Keratinocyte (primary cell): ENCODE data around the gene TRAPPC2L. TPM values are rescaled to one million over a fixed set of nuclear protein-coding genes. Genes with fewer than 3 reads are reported as not detected.

ENCODE experiments used
- DNase-seq: peaks from one replicate; pipeline ENCODE4 v3.0.0-alpha.2; 2011; ENCODE audit warnings: low read depth, missing footprints, low spot score
- FAIRE-seq: peaks from 2 replicates; lab custom pipeline; 2011; peaks lifted over from hg19 to GRCh38; lab: Jason Lieb, UNC
- H2AFZ ChIP-seq: 2 replicates; pipeline ENCODE4 v1.6.0; 2012; ENCODE audit warnings: low read length, control low read depth, inconsistent platforms; ENCODE audit not compliant: control insufficient read depth
- H3K27ac ChIP-seq: 2 replicates; pipeline ENCODE4 v1.5.1; 2011; ENCODE audit warnings: low read length; ENCODE audit not compliant: control insufficient read depth, insufficient read depth
- H3K27me3 ChIP-seq: 3 replicates; pipeline ENCODE4 v1.6.0; 2011; ENCODE audit warnings: low read length; ENCODE audit not compliant: control insufficient read depth, insufficient read depth; ENCODE audit errors: extremely low read depth
- H3K36me3 ChIP-seq, 2 experiments: 2 replicates in 1 of 2; 3 replicates in 1 of 2; pipeline ENCODE4 v1.5.1; 2011; ENCODE audit warnings: low read length in 2 of 2, mild to moderate bottlenecking in 1 of 2; ENCODE audit not compliant: control insufficient read depth in 2 of 2, insufficient read depth in 2 of 2; ENCODE audit errors: extremely low read depth in 1 of 2
- H3K4me1 ChIP-seq: 3 replicates; pipeline ENCODE4 v1.5.1; 2011; ENCODE audit warnings: low read length; ENCODE audit not compliant: control insufficient read depth, insufficient read depth; ENCODE audit errors: extremely low read depth
- H3K4me2 ChIP-seq: 3 replicates; pipeline ENCODE4 v1.6.0; 2011; ENCODE audit warnings: low read depth, low read length; ENCODE audit not compliant: control insufficient read depth, insufficient read depth; ENCODE audit errors: extremely low read depth
- H3K4me3 ChIP-seq, 3 experiments: fragments of 200-600 bp in 1 of 3; sonication (generic) in 1 of 3; 2 replicates in 2 of 3; 3 replicates in 1 of 3; pipeline ENCODE4 v1.5.1; 2011 to 2016; ENCODE audit warnings: low read length in 3 of 3, mild to moderate bottlenecking in 3 of 3, control low read depth in 2 of 3, inconsistent platforms in 1 of 3, low read depth in 1 of 3, mixed read lengths in 1 of 3, mixed run types in 1 of 3, moderate library complexity in 1 of 3; ENCODE audit not compliant: control insufficient read depth in 2 of 3, insufficient read depth in 2 of 3; ENCODE audit errors: extremely low read depth in 1 of 3
- H3K79me2 ChIP-seq: 2 replicates; pipeline ENCODE4 v1.6.0; 2012; ENCODE audit warnings: low read length; ENCODE audit not compliant: control insufficient read depth, insufficient read depth
- H3K9ac ChIP-seq: 3 replicates; pipeline ENCODE4 v1.6.0; 2011; ENCODE audit warnings: low read length; ENCODE audit not compliant: control insufficient read depth, insufficient read depth; ENCODE audit errors: extremely low read depth
- H3K9me1 ChIP-seq: 3 replicates; pipeline ENCODE4 v1.6.0; 2011; ENCODE audit warnings: low read length; ENCODE audit not compliant: control insufficient read depth, insufficient read depth; ENCODE audit errors: extremely low read depth
- H3K9me3 ChIP-seq: 2 replicates; pipeline ENCODE4 v1.5.1; 2012; ENCODE audit warnings: low read depth, low read length; ENCODE audit not compliant: control insufficient read depth
- H4K20me1 ChIP-seq: 3 replicates; pipeline ENCODE4 v1.6.0; 2011; ENCODE audit warnings: low read length; ENCODE audit not compliant: control insufficient read depth, insufficient read depth; ENCODE audit errors: extremely low read depth
- EZH2 ChIP-seq: IDR thresholded peaks from one replicate; pipeline ENCODE4 v1.6.1; 2012; ENCODE audit warnings: inconsistent platforms, mild to moderate bottlenecking, low read length, moderate library complexity
- dilution Hi-C: fragments of 300-500 bp; cut with MboI; formaldehyde crosslinking; loops from one replicate; pipeline ENCODE4 v1.7.0; 2020; ENCODE audit warnings: low sequenced_read_pairs; ENCODE audit not compliant: extremely low pct_ligation_motif_present
- polyA plus RNA-seq, 5 experiments: library from polyadenylated mRNA; depleted of rRNA in 3 of 5; stranded (reverse) in 3 of 5; stranded (forward) in 1 of 5; unstranded in 1 of 5; fragments of >200 nt; gene quantifications; 1 replicate in 1 of 5; 2 replicates in 3 of 5; 3 replicates in 1 of 5; pipeline versions ENCODE4 v1.2.1 to v1.2.3, GENCODE V29; 2011 to 2012; ENCODE audit warnings: missing spikeins in 2 of 5, low read depth in 1 of 5, low replicate concordance in 1 of 5
- TF ChIP-seq, protein P1 (sequence below), 3 experiments: IDR thresholded peaks in 1 of 3; conservative IDR thresholded peaks in 1 of 3; optimal IDR thresholded peaks in 1 of 3; 2 replicates in 2 of 3; 3 replicates in 1 of 3; pipeline versions ENCODE3 to v1.5.1; 2011; ENCODE audit warnings: low read length in 3 of 3, mild to moderate bottlenecking in 3 of 3, moderate library complexity in 2 of 3, control low read depth in 1 of 3, inconsistent platforms in 1 of 3; ENCODE audit not compliant: insufficient read depth in 2 of 3; ENCODE audit errors: extremely low read depth in 1 of 3

TRAPPC2L gene
- polyA plus RNA-seq, 1 donor (not counting 4 experiments of a cell fraction or from before 2014, with no cell fraction given), result 139 TPM

DNA sequence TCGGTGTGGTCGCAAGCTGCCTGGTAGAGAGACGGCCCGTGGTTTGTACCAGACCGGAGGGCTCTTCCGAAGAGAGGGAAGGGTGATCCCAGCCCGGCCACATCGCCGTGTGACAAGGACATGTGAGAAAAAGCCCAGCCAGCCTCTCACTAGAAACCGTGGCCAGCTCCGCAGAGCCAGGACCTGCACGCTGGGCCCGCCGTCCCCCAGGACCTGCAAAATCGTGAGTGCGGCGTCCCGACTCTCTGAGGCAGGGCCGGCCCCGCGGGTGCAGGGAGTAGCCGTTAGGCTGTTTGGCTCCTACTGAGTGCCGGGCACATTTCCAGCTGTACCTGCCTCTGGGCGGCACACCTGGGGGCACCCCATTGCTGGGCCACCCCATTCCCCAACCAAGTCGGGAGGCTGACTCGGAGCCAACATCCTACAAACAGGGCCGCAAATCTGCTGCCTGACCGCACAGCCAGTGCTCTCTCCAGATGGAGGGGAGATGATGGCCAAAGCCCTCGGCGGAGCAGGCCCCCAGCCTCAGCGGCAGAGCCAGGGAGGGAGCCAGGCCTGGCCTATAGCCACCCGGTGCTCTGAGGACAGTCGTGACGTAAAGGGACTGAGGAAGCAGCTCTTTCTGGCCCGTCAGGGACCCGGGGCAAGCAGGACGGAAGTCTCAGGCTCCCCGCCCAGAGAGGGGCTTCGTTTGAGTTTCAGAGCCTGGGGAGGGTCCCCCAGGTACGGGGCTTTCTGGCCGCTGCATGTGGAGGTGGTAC is 43.2 kb downstream of the TRAPPC2L start:
- dilution Hi-C loops, result no loop called here
- peak; percentile 50 for TF ChIP-seq EZH2
- TF ChIP-seq, protein P1, sequence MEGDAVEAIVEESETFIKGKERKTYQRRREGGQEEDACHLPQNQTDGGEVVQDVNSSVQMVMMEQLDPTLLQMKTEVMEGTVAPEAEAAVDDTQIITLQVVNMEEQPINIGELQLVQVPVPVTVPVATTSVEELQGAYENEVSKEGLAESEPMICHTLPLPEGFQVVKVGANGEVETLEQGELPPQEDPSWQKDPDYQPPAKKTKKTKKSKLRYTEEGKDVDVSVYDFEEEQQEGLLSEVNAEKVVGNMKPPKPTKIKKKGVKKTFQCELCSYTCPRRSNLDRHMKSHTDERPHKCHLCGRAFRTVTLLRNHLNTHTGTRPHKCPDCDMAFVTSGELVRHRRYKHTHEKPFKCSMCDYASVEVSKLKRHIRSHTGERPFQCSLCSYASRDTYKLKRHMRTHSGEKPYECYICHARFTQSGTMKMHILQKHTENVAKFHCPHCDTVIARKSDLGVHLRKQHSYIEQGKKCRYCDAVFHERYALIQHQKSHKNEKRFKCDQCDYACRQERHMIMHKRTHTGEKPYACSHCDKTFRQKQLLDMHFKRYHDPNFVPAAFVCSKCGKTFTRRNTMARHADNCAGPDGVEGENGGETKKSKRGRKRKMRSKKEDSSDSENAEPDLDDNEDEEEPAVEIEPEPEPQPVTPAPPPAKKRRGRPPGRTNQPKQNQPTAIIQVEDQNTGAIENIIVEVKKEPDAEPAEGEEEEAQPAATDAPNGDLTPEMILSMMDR (optimal IDR thresholded peaks at IDR 0.05 in 1 of 3, IDR thresholded peaks at IDR 0.05 in 1 of 3, conservative IDR thresholded peaks at IDR 0.05 in 1 of 3; ENCODE audit: extremely low read depth in 1 of 3, insufficient read depth in 2 of 3, low read length in 3 of 3), result no peak
- Histone ChIP-seq H2AFZ (no peak overlapping the region), H3K79me2 (no peaks in the 10 kb centered on the region), H3K4me1 (peaks cover 5% of the 10 kb centered on the region), H3K4me3 (no peak overlapping the region), H3K9ac (no peak overlapping the region), H3K9me3 (no peaks in the 10 kb centered on the region), H3K36me3 (no peaks in the 10 kb centered on the region), H4K20me1 (no peaks in the 10 kb centered on the region), H3K27me3 (peaks cover 45% of the 10 kb centered on the region), H3K27ac (no peak overlapping the region), H3K4me2 (no peak overlapping the region), H3K9me1 (no peaks in the 10 kb centered on the region)
- FAIRE-seq, result no peak
- no peak for DNase-seq

DNA sequence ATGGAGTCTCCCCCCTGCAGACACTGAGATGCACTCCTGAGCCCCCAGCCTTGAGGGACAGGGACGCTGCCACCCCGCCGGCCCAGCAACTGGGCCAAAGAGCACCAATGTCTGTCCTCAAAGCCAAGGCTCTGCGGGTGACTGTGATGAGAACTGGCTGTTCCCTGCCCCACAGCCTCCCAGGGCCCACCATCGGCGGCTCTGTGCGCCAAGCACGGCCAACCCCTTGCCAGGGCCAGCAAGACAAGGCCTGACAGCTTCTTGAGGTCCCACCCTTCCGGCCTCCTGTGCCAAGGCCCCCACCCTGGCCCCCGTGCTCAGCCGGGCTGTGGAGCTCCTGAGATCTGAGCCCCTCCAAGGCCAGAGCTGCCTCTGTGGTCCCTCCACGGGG is 43.7 kb downstream of the TRAPPC2L start:
- Histone ChIP-seq H3K9me3 (no peaks in the 10 kb centered on the region), H3K27ac (no peak overlapping the region), H3K9me1 (no peaks in the 10 kb centered on the region), H3K27me3 (peaks cover 45% of the 10 kb centered on the region), H3K4me1 (peaks cover 8% of the 10 kb centered on the region), H3K4me3 (no peak overlapping the region), H3K4me2 (no peak overlapping the region), H3K79me2 (no peaks in the 10 kb centered on the region), H3K36me3 (no peaks in the 10 kb centered on the region), H2AFZ (no peak overlapping the region), H3K9ac (no peak overlapping the region), H4K20me1 (no peaks in the 10 kb centered on the region)
- DNase-seq, result no peak
- dilution Hi-C loops, result no loop called here
- FAIRE-seq, result no peak
- TF ChIP-seq, protein P1 (optimal IDR thresholded peaks at IDR 0.05 in 1 of 3, IDR thresholded peaks at IDR 0.05 in 1 of 3, conservative IDR thresholded peaks at IDR 0.05 in 1 of 3; ENCODE audit: extremely low read depth in 1 of 3, insufficient read depth in 2 of 3, low read length in 3 of 3), result no peak
- TF ChIP-seq EZH2, result no peak
